GOT3 (cell line): ENCODE data around the gene LRRC15.

Experiments used
- DNase-seq: peaks from one replicate; lab custom pipeline; 2025; ENCODE audit warnings: mixed read lengths; lab: John Stamatoyannopoulos, UW

Gene LRRC15

DNA sequence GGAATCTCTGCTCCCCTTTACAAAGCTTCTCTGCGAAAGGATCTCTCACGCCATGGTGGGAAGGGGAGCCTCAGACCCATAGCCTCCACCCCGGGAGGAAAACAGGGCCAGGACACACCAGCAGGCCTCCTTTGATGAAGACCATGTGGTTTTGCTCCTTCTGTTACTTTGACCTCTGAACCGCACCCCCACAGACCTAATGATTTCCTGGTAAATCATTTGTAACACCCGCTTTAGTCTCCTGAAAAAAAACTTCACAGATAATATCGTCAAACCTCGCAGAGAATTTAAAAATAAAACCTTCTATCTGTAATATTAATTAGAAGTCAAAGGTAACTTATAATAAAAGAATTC is 36.7 kb downstream of the LRRC15 start:
- DNase-seq = no peak

DNA sequence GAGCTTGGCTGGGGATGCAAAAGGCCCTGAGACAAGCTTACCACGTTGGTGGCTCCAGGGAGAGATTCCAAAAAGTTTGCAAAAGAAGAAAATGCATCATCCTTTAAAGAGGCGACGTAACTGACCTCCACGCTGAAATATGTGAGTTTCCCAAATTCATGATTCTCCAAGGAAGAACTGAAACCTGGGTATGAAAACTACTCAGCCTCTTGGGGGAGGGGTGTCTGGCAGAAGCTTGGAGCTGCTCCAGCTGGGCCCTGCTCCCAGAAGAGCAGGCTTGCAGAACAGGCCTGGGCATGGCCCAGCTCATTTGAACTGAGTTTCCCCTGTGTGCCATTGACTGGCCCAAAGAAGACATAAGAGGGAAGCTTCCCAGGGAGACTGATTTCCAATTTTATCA is 39.0 kb downstream of the LRRC15 start:
- no peak for DNase-seq

DNA sequence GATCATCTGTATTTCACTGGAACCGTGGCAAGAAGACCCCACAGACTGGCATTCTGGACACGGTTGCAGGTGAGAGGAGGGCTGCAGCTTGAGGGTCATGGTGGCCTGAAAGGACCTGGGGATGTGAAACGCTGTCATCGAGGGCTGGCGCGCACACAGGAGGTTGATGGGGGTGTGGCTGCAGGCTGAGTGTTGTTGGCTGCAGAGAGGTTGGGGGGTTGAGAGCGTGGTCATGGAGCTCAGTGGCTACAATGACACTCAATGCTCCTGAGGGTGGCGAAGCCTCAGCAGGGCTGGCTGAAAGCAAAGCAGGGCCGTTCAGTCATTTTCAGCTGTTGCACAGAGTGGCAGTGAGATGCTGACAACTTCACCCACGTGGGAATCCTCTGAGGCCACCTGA is 39.4 kb downstream of the LRRC15 start:
- DNase-seq = no peak

DNA sequence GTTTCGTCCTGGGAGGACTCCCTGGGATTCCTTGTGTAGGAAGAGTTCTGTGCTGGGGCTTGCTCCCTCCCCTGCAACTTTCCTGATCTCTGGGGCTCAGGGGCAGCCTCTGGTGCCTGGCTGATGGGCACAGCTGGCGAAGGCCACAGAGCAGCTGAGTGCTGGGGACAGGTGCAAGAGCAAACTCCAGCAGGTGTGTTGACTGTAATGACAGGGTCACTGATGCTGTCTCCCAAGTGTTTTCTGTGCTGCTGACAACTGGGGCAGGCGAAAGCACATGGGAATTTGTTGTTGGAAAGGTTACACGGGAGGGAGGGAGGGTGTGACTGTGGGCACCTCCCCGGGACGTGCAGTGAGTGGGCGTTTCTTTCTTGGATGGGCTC is 40.0 kb downstream of the LRRC15 start:
- DNase-seq = no peak

DNA sequence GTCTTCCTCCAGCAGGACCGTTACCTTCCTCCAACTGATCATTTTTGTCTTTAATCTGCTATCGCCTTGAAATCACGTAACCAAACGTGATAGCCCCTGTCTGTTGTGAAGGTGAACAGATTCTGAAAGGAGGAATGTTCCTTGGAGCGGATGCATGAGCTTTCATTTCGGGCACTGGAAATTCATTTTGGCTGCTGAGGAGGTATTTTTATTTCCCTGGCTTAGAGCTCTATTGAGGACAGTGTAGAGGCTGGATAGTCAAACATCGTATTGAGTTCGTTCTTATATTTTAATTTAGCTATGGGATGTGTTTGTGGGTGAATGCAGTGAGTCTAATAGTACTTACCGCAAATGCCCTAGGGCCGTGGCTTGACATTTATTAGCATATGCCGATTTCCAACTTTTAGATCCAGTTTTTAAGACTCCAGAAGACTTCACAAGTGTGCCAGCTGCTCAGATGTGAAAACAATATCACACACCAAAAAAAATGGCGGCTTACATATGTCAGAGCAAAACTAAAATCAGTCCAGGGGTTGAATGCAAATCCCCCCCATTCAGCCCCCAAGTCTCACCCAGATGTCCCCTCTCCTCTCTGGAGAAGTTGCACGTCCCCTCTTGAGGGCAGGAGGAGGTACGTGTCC is 40.5 kb downstream of the LRRC15 start:
- no peak for DNase-seq

DNA sequence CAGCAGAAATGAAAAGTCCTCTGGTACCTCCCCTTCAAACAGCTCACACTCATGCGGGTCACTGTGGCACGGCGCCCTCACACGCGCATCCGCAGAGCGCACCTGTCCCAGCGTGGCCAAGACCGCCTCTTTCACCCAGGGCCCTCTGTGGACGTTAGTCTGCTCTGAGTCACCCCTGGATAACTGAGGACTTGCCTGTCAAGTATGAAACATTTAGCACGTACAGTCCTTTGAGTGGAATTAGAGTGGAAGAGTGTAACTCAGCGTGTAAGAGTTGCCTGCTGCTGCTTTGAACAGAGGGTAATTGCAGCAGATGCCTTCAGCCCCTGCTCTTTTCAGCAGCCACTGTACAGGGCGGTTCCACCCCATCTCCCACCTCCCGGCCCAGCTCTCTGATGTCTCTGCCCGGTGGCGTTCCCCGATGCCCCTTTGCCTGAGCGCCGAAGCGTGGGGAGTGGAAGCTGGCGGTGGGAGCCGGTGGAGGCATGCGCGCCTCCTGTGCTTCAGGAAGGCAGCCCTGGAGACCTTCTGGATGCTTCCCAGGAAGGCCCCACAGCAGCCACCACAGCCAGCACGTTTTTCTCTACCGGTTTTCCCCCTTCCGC is 41.4 kb downstream of the LRRC15 start:
- DNase-seq = no peak

DNA sequence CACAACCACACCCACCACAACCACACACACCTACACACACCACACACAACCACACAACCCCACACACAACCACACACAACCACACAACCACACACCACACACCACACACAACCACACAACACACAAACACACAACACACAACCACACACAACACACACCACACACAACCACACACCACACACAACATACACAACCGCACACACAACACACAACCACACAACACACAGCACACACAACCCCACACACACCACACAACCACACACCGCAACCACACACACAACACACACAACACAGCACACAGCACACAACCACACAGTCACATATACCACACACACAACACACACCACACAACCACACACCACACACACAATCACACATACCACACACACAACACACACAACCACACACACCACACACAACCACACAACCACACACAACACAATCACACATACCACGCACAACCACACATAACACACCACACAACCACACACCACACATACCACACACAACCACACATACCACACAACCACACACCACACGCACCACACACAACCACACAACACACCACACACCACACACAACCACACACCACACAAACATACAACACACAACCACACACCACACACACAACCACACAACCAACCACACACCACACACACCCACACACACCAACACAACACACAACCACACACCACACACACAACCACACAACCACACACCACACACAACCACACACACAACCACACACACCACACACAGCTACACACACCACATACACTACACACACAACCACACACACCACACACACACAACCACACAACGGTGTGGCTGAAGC is 42.1 kb downstream of the LRRC15 start:
- DNase-seq = no peak

DNA sequence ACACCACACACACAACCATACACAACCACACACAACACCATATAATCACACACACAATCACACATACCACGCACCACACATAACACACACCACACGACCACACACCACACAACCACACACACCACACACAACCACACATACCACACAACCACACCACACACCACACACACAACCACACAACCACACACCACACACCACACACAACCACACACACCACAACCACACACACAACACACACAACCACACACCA is 42.6 kb downstream of the LRRC15 start:
- no peak for DNase-seq

DNA sequence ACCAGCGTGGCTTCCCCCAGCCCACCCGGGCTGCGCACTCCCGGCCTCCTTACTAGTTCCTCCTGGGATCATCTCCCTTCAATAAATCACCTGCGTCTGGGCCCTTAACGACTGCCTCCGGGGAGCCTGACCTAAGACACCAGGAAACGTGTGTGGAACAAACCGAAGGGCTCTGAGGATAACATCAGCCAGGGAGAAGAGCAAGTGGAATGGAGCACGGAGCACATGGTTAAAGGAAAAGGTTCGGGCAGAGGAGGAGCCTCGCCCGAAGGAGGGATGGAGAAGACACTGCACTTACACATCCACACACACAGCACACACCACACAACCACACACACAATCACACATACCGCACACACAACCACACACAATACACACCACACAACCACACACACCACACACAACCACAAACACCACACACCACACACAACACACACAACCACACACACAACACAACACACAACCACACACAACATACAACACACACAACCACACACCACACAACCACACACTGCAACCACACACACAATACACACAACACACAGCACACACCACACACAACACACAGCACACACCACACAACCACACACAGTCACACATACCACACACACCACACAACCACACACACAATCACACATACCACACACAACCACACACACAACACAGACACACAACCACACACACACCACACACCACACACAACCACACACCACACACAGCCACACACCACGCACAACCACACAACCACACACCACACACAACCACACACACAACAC is 43.2 kb downstream of the LRRC15 start:
- no peak for DNase-seq

DNA sequence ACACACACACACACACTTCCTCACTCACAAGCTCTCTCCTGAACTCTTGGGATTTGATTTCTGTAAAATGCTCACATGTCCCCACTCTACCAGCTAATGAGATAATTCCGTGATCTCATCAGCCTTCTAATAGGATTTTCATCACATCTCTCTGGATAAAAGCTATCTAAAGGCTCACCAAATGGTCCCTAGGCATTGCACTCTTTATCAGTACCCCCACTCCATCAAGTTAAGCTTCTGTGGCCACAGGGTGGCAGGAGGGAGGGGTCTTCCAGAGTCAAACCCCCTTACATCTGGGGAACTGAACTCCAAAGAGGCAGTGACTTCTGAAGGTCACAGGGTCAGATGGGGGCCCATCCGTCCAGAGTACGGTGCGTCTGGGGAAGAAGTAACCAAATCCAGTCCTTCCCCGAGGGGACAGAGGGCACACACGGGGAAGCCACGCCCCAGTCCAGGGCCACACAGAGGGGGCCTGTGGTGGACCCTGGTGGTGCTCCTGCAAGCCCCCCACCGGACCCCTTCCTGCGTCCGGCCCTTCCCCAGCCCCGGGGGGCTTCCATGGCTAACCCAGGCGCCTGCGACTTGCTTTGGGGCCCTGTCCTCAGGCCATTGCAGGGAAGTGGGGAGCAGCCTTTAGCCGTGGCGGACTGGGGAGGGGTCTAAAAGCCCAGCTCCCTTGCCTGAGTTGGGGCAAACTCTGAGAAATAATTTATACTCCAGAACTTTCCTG is 44.0 kb downstream of the LRRC15 start:
- DNase-seq = no peak

DNA sequence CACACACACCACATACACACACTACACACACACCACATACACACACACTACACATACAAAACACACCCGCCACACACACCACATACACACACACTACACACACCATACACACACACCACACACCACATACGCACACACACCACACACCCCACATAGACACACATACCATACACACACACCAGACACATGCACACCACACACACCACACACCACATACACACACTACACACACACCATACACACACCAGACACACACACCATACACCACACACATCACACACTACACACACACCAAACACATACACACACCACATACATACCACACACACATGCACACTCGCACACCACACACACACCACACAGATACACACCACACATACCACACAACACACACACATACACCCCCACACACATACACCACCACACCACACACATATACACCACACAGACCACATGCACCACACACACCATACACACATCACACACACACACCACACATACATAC is 44.7 kb downstream of the LRRC15 start:
- no peak for DNase-seq

DNA sequence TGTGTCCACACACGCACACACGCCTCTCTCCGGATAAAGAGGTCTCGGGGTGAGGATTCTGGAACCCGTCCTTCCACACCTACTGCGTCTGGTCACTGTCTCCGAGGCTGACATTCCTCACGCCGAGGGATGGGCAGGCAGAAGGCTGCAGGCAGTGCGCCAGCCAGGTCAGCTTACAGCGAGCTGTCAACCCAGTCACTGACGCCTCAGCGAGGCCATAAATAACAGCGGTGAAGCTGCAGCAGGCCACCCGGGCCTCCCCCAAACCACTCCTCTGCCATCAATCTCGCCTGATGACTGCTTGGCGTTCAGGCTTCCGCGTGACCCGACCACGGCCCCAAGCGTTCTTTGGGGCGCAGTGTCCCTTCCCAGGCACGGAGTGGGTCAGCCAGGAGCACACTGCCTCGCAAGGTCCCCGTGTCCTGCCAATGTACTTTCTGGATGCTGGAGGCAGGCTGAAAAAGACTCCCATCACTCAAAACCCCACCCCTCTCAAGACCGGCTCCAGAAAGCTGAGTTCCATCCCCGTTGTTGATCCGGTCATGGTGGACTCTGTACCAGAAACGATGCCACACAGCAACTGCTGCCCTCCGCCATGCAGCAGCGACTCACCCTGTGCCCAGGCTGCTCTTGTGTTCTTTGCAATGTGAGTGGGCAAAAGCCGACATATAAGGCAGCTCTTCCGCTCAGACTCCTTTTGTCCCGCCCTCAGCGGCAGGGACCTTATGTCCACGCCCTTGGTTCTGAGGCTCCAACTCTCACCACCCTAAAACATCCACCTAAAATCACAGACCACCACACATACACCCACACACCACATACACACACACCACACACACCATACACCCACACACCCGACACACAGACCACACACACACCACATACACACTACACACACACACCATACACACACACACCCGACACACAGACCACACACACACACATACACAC is 45.5 kb downstream of the LRRC15 start:
- DNase-seq = no peak

DNA sequence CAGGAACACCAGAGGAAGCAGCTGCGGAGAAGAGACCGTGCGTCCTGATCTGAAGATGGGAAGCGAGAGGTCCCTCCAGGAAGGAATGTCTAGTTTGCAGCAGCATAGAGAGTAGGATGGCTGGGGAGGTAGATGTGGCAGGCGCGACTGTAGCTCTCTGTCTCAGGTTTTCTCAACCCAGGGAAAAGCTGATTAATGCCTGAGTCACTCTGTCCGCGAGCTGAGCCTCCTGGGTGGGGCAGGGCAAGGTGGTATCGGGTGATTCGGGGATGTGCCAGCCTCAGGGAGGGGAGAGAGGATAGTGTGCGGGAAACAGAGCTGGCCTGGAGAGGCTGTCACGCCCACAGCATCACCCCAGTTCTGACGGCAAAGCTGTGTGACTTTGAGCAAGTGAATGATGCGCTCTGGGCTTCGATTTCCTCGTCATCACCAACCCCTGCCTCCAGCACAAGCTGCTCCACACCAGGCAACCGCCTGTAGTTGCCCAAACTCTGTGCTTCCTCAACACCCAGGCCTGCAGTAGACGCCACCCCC is 46.8 kb downstream of the LRRC15 start:
- peak; percentile 16 for DNase-seq

DNA sequence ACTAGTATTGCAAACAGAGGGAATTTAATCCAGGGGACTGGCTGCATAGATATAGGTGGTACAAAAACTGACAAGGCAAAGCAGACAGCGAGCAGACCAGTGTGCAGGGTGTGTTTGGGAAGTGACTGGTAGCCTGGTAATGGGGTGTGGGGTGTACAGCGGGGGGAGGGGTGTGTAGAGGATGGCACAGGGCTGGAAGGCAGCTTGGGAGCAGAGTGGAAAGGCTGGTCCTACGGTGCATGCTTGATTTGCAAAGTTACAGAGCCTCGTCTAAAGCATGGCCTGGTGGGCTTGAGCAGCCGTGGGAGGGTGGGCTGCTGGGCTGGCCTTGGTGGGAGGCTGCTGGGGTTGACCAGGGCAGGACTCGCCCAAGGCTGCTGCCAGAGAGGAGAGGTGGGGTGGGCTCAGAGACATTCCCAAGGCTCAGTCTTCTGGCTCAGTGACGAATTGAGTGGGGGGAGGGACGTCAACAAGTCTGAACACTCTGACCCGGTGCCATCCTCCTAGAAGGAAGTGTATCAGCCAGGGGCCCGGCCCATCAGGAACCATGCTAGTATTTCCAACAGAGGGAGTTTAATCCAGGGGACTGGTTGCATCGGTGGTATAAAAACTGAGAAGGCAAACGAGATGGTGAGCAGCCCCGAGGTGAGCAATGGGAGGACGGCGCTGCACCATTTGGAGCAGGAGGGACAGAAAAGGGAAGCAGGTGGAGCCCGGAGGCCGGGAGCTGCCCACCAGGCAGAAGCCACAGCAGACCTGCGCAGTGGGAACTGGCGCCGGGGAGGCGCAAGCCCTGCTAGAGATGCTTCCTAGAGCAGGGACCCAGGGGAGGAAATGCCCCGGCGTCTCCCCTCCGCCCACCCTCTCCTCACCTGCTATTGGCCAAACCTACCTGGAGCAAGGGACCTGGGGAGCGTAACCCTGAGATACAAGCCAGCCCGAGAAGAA is 47.6 kb downstream of the LRRC15 start:
- no peak for DNase-seq

DNA sequence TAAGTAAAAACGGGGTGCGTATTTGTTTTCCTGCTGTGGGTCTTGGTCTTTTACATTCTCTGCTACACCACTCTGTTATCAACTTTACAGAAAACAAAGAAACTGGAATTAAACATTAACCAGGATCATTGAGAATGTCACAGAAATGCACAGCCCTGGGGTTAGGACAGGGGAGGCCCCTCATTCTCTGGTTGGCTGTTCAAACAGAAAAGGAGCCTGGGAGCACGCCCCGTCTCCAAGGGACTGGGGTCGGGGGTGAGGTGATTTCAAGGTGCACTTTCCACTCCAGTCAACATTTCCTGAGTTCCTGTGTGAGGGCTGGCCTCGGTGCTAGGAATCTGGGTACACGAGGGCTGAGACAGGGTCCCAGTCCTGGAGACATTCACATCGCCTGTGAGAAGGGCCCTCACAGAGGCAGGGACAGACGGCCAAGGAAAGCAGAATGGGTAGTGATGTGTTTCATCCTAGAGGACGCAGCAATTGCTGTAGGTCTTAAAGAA is 48.7 kb downstream of the LRRC15 start:
- DNase-seq = no peak

DNA sequence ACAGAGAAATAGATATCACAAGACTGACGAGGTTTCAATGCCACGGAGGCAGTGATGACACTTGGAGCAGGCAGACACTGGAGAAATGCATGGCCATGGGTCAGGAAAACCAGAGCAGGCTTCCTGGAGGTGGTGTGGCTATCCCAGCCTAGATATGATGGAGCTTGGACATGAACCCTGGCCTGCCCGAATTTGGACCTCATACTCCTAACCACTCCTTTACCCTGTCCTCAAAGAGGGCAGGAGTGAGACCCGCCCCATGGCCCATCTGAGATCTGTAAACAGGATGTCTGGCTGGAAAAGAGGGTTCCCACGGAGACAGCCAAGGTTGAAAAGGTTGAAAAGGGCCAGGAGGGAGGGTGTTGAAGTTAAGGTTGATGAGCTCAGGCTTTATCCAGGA is 49.4 kb downstream of the LRRC15 start:
- no peak for DNase-seq

DNA sequence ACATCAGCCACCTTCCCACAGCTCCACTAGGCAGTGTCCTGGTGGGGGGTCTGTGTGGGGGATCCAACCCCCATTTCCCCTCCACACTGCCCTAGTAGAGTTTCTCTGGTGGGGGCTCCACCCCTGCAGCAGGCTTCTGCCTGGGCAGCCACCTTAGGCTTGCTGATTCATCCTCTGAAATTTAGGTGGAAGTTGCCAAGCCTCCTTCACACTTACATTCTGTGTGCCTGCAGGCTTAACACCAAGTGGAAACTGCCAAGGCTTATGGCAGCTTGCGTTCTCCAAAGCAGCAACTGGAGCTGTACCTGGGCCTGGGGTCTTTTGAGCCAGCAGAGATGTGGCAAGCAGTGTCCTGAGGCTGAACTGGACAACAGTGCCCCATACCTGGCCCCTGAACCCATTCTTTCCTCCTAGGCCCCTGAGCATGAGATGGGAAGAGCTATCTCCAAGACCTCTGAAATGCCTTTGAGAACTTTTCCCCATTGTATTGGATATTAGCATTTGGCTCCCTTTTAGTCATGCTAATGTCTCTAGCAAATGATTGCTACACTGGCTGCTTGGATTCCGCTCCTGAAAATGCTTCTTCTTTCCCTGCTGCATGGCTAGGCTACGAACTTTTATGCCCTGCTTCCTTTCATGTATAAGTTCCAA is 50.9 kb downstream of the LRRC15 start:
- DNase-seq = no peak

DNA sequence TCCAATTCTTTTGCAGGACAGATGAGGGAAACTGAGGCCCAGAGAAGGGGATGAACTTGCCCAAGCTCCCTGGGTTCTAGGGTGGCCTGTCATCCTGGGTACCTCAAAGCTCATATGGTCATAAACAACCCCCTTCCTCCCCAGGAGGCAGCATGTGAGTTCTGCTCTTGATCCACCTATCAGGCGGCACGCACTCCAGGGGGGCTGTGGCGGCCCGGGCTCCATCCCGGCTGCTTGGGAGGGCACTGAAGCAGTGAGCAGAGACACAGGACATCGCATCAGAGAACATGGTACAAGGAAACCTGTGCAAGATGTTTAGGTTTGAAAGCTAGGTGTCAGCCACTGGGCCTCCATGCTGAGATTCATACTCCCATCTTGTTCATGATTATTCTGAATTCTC is 52.6 kb downstream of the LRRC15 start:
- no peak for DNase-seq

DNA sequence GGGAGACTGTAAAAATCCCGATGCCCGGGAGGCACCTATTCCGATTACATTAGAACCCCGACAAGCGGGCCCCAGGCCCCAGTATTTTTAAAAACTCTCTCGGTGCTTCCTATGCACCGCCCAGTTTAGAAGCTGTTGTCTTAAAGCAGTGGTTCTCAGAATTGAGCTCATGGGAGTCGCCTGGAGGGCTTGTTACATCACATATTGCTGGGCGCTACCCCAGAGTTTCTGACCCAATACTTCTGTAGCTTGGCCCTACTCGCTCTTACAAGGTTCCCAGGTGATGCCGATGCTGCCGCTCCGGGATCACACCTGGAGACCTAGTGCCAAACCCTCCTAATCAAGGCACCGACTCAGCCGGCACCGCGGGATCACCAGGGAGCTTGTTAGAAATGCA is 53.6 kb downstream of the LRRC15 start:
- DNase-seq = no peak
